DOHH2 (cell line): Measurements from ENCODE around the gene DNAH6.

Experiments used
- EZH2phosphoT487 ChIP-seq: fragments of 200-600 bp; sonication (generic); IDR thresholded peaks from 2 replicates; pipeline ENCODE4 v1.6.1; 2017; ENCODE audit warnings: borderline replicate concordance, mild to moderate bottlenecking, antibody characterized with exemption, low read length, moderate library complexity, mixed read lengths
- TF ChIP-seq, protein P1 (sequence below): fragments of 200-600 bp; sonication (generic); IDR thresholded peaks from one replicate; pipeline ENCODE4 v1.5.1; 2014; ENCODE audit warnings: antibody characterized with exemption, mild to moderate bottlenecking, low read depth, low read length; ENCODE audit not compliant: poor library complexity, severe bottlenecking

DNA sequence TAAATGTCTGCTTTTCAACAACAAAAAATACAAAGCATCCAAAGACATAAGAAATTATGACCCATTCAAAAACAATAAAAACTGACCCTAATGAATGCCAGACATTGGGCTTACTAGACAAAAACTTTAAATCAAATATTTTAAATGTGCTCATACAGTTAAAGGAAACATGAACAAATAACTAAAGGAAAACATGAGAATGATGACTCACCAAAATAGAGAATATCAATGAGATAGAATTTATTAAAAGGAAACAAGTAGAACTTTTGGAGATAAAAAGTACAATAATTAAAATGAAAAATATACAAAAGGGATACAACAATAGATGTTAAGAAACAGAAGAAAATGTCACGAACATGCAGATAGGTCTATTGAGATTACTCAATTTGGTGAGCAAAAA lies 254.0 kb downstream of the DNAH6 start:
- TF ChIP-seq, protein P1, sequence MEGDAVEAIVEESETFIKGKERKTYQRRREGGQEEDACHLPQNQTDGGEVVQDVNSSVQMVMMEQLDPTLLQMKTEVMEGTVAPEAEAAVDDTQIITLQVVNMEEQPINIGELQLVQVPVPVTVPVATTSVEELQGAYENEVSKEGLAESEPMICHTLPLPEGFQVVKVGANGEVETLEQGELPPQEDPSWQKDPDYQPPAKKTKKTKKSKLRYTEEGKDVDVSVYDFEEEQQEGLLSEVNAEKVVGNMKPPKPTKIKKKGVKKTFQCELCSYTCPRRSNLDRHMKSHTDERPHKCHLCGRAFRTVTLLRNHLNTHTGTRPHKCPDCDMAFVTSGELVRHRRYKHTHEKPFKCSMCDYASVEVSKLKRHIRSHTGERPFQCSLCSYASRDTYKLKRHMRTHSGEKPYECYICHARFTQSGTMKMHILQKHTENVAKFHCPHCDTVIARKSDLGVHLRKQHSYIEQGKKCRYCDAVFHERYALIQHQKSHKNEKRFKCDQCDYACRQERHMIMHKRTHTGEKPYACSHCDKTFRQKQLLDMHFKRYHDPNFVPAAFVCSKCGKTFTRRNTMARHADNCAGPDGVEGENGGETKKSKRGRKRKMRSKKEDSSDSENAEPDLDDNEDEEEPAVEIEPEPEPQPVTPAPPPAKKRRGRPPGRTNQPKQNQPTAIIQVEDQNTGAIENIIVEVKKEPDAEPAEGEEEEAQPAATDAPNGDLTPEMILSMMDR, result no peak
- TF ChIP-seq EZH2phosphoT487, result no peak
